ENCODE measurements around the gene UBE2N.

DNA sequence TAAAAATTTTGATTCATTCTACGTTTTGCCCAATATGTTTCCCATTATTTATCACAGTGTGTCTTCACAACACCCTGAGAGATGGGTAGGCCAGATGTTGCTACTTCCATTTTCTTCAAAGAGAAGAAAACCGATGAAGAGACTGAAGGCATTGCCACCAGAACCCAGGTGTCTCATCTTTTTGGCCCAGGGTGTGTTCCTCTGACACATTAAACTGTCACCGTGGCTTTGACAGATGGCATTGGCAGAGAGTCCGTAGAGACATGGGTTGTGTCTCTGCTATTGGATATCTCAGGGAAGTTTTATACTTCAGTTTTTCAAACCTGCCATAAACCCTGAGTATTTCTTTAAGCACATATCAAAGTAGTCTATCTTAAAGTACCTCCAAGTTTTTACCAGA lies 75.3 kb downstream of the UBE2N start:
- TF ChIP-seq, protein P1, sequence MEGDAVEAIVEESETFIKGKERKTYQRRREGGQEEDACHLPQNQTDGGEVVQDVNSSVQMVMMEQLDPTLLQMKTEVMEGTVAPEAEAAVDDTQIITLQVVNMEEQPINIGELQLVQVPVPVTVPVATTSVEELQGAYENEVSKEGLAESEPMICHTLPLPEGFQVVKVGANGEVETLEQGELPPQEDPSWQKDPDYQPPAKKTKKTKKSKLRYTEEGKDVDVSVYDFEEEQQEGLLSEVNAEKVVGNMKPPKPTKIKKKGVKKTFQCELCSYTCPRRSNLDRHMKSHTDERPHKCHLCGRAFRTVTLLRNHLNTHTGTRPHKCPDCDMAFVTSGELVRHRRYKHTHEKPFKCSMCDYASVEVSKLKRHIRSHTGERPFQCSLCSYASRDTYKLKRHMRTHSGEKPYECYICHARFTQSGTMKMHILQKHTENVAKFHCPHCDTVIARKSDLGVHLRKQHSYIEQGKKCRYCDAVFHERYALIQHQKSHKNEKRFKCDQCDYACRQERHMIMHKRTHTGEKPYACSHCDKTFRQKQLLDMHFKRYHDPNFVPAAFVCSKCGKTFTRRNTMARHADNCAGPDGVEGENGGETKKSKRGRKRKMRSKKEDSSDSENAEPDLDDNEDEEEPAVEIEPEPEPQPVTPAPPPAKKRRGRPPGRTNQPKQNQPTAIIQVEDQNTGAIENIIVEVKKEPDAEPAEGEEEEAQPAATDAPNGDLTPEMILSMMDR (conservative IDR thresholded peaks at IDR 0.05): no peak
- no peak for TF ChIP-seq EZH2 (IDR thresholded peaks at IDR 0.05; ENCODE audit: low read depth)

All from PC-9 (cell line).